ENCODE measurements around the gene WNT10A. TPM values are rescaled to one million over a fixed set of nuclear protein-coding genes. Genes with fewer than 3 reads are reported as not detected.

The WNT10A gene
- total RNA-seq, 1 donor, result not detected

- peak; percentile 77 for TF ChIP-seq CTCF (IDR thresholded peaks at IDR 0.05; ENCODE audit: insufficient read depth, low read depth, low read length)
- no peak overlapping the region for H3K4me3 ChIP-seq (ENCODE audit: low read depth, low read length)
- peak; percentile 64 for DNase-seq (ENCODE audit: low read depth)
These were observed 27.6 kb upstream of the WNT10A start for GRCh38 chr2:218852911-218853667.

GRCh38 chr2:218853766-218854165 is 26.9 kb upstream of the WNT10A start:
- peak; percentile 31 for DNase-seq (ENCODE audit: low read depth)
- no peak for TF ChIP-seq CTCF (IDR thresholded peaks at IDR 0.05; ENCODE audit: insufficient read depth, low read depth, low read length)
- H3K4me3 ChIP-seq (ENCODE audit: low read depth, low read length), result no peak overlapping the region

GRCh38 chr2:218854860-218855259 is 25.8 kb upstream of the WNT10A start:
- no peak for TF ChIP-seq CTCF (IDR thresholded peaks at IDR 0.05; ENCODE audit: insufficient read depth, low read depth, low read length)
- DNase-seq (ENCODE audit: low read depth), result no peak
- no peak overlapping the region for H3K4me3 ChIP-seq (ENCODE audit: low read depth, low read length)

GRCh38 chr2:218855305-218856166 is 25.1 kb upstream of the WNT10A start:
- no peak for DNase-seq (ENCODE audit: low read depth)
- no peak for TF ChIP-seq CTCF (IDR thresholded peaks at IDR 0.05; ENCODE audit: insufficient read depth, low read depth, low read length)
- no peak overlapping the region for H3K4me3 ChIP-seq (ENCODE audit: low read depth, low read length)

- no peak overlapping the region for H3K4me3 ChIP-seq (ENCODE audit: low read depth, low read length)
- no peak for TF ChIP-seq CTCF (IDR thresholded peaks at IDR 0.05; ENCODE audit: insufficient read depth, low read depth, low read length)
- no peak for DNase-seq (ENCODE audit: low read depth)
These were observed 24.3 kb upstream of the WNT10A start for GRCh38 chr2:218856167-218856895.

GRCh38 chr2:218856896-218857243 is 23.8 kb upstream of the WNT10A start:
- no peak for TF ChIP-seq CTCF (IDR thresholded peaks at IDR 0.05; ENCODE audit: insufficient read depth, low read depth, low read length)
- no peak for DNase-seq (ENCODE audit: low read depth)
- no peak overlapping the region for H3K4me3 ChIP-seq (ENCODE audit: low read depth, low read length)

Measured in fibroblast of villous mesenchyme (primary cell).